Smooth muscle cell of the brain vasculature (primary cell): ENCODE results near the gene BEND4.

Experiments
- DNase-seq: peaks from one replicate; pipeline ENCODE4 v3.0.0-alpha.2; 2012; ENCODE audit warnings: low read depth, low spot score

Gene BEND4

GRCh38 chr4:42104521-42104920 is 47.9 kb downstream of the BEND4 start:
- no peak for DNase-seq

DNA sequence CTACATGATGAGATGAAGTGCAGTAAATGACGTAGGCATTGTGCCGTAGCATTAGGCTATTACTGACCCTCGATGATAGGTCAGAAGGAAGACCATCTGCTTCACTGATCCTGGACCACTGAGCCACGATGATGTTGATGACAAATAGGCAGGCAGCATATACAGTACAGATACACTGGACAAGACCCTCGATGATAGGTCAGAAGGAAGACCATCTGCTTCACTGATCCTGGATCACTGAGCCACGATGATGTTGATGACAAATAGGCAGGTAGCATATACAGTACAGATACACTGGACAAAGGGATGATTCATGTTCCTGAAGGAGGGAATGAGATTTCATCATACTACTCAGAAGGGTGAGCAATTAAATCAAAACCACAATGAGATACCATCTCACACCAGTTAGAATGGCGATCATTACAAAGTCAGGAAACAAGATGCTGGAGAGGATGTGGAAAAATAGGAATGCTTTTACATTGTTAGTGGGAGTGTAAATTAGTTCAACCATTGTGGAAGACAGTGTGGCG is 50.9 kb downstream of the BEND4 start:
- DNase-seq: no peak

- DNase-seq: no peak
Measured at GRCh38 chr4:42088386-42088785, 64.1 kb downstream of the BEND4 start.

GRCh38 chr4:42083816-42084215 is 68.6 kb downstream of the BEND4 start:
- DNase-seq: no peak

DNA sequence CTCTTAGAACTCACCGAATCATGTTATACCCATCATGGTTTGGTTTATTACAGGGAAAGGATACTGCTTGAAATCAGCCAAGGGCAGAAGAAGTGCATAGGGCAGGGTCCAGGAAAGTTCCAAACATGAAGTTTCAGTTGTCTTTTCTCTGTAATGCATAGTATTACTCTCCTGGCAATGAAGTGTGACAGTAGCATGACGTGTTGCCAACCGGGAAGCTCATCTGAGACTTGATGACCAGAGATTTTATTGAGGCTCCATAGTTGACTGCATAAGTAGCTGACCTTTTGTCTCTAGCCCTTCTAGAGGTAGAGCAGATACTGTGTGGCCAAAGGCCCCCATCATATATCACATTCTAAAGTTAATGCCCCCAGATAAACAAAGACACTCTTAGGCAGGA is 72.1 kb downstream of the BEND4 start:
- DNase-seq: no peak

- DNase-seq: no peak
Measured at GRCh38 chr4:42078184-42078801, 74.2 kb downstream of the BEND4 start.

DNA sequence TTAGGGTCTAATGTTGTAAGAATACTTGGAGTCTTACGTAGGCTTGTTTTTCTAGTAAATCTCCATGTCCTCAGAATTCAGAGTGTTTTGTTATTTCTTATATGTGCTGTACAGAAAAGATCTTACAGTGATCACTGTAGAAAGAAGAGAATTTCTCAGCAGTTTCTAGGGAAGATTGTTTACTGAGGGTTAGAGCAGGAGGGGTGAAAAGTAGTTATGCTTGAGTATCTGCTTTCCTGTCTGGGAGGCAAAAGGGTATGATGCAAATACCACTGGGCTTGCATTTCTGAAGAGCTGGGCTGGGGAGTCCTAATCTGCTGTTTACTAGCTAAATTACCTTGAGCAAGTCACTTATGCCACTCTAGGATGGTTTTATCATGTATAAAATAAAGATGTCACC is 78.2 kb downstream of the BEND4 start:
- no peak for DNase-seq

DNA sequence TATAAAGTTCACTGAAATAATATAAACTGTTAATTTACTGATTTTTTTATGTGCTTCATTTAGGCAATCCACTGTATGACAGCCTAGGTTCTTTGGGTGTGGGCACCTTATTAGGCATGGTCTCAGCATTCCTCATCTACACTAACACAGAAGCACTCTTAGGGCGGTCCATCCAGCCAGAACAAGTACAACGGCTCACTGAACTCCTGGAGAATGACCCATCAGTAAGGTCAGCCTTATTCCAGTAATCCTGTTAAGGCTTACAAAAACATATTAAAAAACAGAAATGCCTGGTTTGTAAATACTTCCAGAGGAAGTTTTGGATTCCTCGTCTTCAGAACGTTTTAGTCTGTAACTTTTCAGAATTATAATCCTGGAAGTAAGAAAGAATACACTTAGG is 82.0 kb downstream of the BEND4 start:
- no peak for DNase-seq

DNA sequence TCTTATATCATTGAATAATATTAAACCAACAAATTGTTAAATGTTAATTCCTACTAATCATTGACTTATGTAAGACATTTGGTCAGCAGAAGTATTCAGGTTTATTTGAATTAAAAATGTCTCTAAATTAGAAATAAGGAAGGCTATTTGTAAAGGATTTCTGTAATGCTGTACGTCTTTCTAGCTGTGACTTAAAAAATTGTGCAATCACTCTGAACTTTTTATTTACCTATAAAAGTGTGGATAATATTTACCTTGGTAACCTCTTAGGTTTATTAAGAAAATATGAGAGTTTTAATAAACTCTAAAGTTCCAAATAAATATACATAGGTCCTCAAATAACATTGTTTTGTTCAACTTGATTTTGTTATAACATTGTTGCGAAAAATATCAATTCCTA is 85.2 kb downstream of the BEND4 start:
- DNase-seq: no peak

GRCh38 chr4:42066402-42066801 is 86.1 kb downstream of the BEND4 start:
- no peak for DNase-seq
